MM.1S (cell line): ENCODE results near the gene PRPS1.

ENCODE experiments used
- DNase-seq: peaks from one replicate; pipeline ENCODE4 v3.0.0-alpha.2; 2015
- H2AFZ ChIP-seq: fragments of 300-600 bp; sonication (generic); 2 replicates; pipeline ENCODE4 v1.6.0; 2016; ENCODE audit warnings: antibody characterized with exemption, low read length
- H3F3A ChIP-seq: fragments of 300-600 bp; sonication (generic); 2 replicates; pipeline ENCODE4 v1.6.1; 2016; ENCODE audit warnings: mild to moderate bottlenecking, antibody characterized with exemption, low read length, moderate library complexity, mixed read lengths; ENCODE audit not compliant: insufficient read depth
- H3K27ac ChIP-seq: fragments of 300-600 bp; sonication (generic); 2 replicates; pipeline ENCODE4 v1.5.1; 2016; ENCODE audit warnings: mild to moderate bottlenecking, low read length
- H3K27me3 ChIP-seq: fragments of 300-600 bp; sonication (generic); replicated peaks from 2 replicates; pipeline ENCODE4 v1.6.0; 2016; ENCODE audit warnings: low read length; ENCODE audit not compliant: insufficient read depth
- H3K36me3 ChIP-seq: fragments of 300-600 bp; sonication (generic); replicated peaks from 2 replicates; pipeline ENCODE4 v1.6.1; 2016; ENCODE audit warnings: mild to moderate bottlenecking, low read length, mixed read lengths; ENCODE audit not compliant: insufficient read depth
- H3K4me1 ChIP-seq: fragments of 300-600 bp; sonication (generic); 2 replicates; pipeline ENCODE4 v1.6.1; 2016; ENCODE audit warnings: low read length, mixed read lengths
- H3K4me2 ChIP-seq: fragments of 300-600 bp; sonication (generic); 2 replicates; pipeline ENCODE4 v1.6.0; 2016; ENCODE audit warnings: low read depth, low read length
- H3K4me3 ChIP-seq: fragments of 300-600 bp; sonication (generic); 2 replicates; pipeline ENCODE4 v1.5.1; 2016; ENCODE audit warnings: low read length, mixed read lengths
- H3K79me2 ChIP-seq: fragments of 300-600 bp; sonication (generic); 2 replicates; pipeline ENCODE4 v1.6.1; 2016; ENCODE audit warnings: mixed run types, low read length, mixed read lengths
- H3K9ac ChIP-seq: fragments of 300-600 bp; sonication (generic); 2 replicates; pipeline ENCODE4 v1.6.1; 2016; ENCODE audit warnings: low read length, mixed read lengths
- H3K9me2 ChIP-seq: fragments of 300-600 bp; sonication (generic); replicated peaks from 2 replicates; pipeline ENCODE4 v1.6.1; 2016; ENCODE audit warnings: mild to moderate bottlenecking, low read length, mixed read lengths; ENCODE audit not compliant: insufficient read depth
- H3K9me3 ChIP-seq: fragments of 300-600 bp; sonication (generic); replicated peaks from 2 replicates; pipeline ENCODE4 v1.6.1; 2016; ENCODE audit warnings: mild to moderate bottlenecking, low read length, mixed read lengths; ENCODE audit not compliant: insufficient read depth
- H4K20me1 ChIP-seq: fragments of 300-600 bp; sonication (generic); 2 replicates; pipeline ENCODE4 v1.6.1; 2016; ENCODE audit warnings: mild to moderate bottlenecking, low read length, moderate library complexity, mixed read lengths; ENCODE audit not compliant: insufficient read depth
- CTCF ChIP-seq: fragments of 300-600 bp; sonication (generic); IDR thresholded peaks from 2 replicates; pipeline ENCODE4 v1.5.1; 2016; ENCODE audit warnings: antibody characterized with exemption, low read length, mixed read lengths
- EZH2 ChIP-seq: fragments of 300-600 bp; sonication (generic); optimal IDR thresholded peaks from 2 replicates; pipeline ENCODE3; 2017; ENCODE audit warnings: low read depth, mild to moderate bottlenecking, antibody characterized with exemption, low read length, mixed read lengths
- EZH2phosphoT487 ChIP-seq: fragments of 300-600 bp; sonication (generic); IDR thresholded peaks from 2 replicates; pipeline ENCODE4 v1.6.1; 2018; ENCODE audit warnings: antibody characterized with exemption, low read length

The PRPS1 gene

DNA sequence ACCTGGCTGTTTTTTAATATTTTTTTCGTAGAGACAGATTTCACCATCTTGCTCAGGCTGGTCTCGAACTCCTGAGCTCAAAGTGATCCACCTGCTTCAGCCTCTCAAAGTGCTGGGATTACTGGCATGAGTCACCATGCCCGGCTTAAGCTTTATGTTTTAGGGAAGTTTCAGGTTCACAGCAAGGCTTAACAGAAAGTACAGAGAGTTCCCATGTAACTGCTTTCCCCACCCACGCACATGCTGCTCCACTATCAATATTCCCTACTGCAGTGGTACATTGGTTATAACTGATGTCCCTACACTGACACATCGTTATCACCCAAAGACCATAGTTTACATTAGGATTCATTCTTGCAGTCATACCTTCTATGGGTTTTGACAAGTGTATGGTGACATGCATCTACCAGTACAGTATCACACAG lies 62.7 kb downstream of the PRPS1 start:
- Histone ChIP-seq H3K27me3 (no peaks in the 10 kb centered on the region), H2AFZ (no peak overlapping the region), H3K9ac (no peak overlapping the region), H3K79me2 (no peaks in the 10 kb centered on the region), H3K9me2 (no peaks in the 10 kb centered on the region), H3K9me3 (no peaks in the 10 kb centered on the region), H3F3A (no peaks in the 10 kb centered on the region), H3K4me1 (peaks cover 14% of the 10 kb centered on the region), H3K4me3 (no peak overlapping the region), H3K4me2 (no peak overlapping the region), H4K20me1 (no peaks in the 10 kb centered on the region), H3K27ac (no peak overlapping the region), H3K36me3 (no peaks in the 10 kb centered on the region)
- no peak for TF ChIP-seq EZH2phosphoT487
- no peak for TF ChIP-seq CTCF
- no peak for TF ChIP-seq EZH2
- no peak for DNase-seq

DNA sequence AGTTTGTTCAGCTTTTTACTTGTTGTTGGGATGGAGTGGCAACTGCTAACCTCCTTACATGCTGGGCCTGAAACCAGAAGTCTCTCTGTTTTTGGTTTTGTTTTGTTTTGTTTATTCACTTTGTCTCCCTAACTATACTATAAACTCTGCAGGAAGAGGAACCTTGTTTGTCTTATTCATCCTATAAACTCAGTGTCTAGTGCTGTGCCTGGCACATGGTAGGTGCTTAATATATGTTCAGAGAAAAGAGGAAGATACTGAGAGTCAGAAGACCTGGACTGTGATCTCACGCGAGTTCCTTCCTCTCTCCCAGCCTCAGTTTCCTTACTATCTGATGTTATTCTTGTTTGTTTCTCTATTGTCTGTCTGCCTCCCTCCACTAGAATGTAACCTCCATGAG lies 71.3 kb downstream of the PRPS1 start:
- no peaks in the 10 kb centered on the region for H3K9me3 ChIP-seq

DNA sequence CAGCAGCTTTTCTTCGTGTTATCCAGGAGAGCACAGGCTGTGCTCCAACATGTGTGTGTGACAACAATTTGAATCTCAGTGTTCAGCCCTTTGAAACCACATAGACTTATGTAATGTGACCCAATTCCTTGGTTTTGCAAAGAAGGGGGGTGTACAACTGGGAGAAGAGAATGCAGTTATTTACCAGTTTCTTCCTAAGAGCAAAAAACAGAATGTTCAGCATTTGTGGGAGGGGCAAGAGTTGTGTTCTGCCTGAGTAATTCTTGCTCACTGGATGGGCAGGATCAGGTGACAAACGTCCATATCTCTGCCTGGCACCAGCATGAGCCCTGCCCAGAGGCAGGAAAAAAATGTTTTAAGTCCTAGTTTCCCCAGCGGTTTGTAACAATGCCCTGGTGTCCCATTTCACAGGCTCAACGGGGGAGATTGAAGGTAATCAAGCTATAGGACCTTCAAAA lies 72.0 kb downstream of the PRPS1 start:
- H3K27ac ChIP-seq: no peak overlapping the region

More for the DNA sequence above, 71.3 kb downstream of the PRPS1 start:
- TF ChIP-seq CTCF (no peak), EZH2phosphoT487 (no peak), EZH2 (no peak)
- Histone ChIP-seq H2AFZ (no peak overlapping the region), H3K4me1 (peaks cover 7% of the 10 kb centered on the region; the same call in 1 of the 2 replicates), H3K4me2 (no peak overlapping the region), H3K79me2 (no peaks in the 10 kb centered on the region), H3F3A (no peaks in the 10 kb centered on the region), H3K36me3 (no peaks in the 10 kb centered on the region), H3K9ac (no peak overlapping the region), H4K20me1 (no peaks in the 10 kb centered on the region), H3K9me2 (no peaks in the 10 kb centered on the region), H3K4me3 (no peak overlapping the region), H3K27me3 (no peaks in the 10 kb centered on the region), H3K27ac (no peak overlapping the region)
- DNase-seq: no peak

More for the DNA sequence above, 72.0 kb downstream of the PRPS1 start:
- no peak for DNase-seq
- Histone ChIP-seq H3K9ac (no peak overlapping the region), H3K9me2 (no peaks in the 10 kb centered on the region), H4K20me1 (no peaks in the 10 kb centered on the region), H3K36me3 (no peaks in the 10 kb centered on the region), H3K4me2 (no peak overlapping the region), H3K9me3 (no peaks in the 10 kb centered on the region), H2AFZ (no peak overlapping the region), H3K4me1 (peaks cover 7% of the 10 kb centered on the region; the same call in 1 of the 2 replicates), H3K27me3 (no peaks in the 10 kb centered on the region), H3K79me2 (no peaks in the 10 kb centered on the region), H3F3A (no peaks in the 10 kb centered on the region), H3K4me3 (no peak overlapping the region)
- TF ChIP-seq EZH2phosphoT487 (no peak), CTCF (no peak), EZH2 (no peak)
